Measurements from ENCODE around the gene WDR17. TPM values are rescaled to one million over a fixed set of nuclear protein-coding genes. Genes with fewer than 3 reads are reported as not detected.
"Not testable (repeated sequence)": the region's sequence is repeated elsewhere in the genome, so short reads cannot be mapped to it uniquely, and the experiment has no call there.

Gene WDR17
- polyA plus RNA-seq, 1 donor from 2014 or later, result 1.3 TPM

DNA sequence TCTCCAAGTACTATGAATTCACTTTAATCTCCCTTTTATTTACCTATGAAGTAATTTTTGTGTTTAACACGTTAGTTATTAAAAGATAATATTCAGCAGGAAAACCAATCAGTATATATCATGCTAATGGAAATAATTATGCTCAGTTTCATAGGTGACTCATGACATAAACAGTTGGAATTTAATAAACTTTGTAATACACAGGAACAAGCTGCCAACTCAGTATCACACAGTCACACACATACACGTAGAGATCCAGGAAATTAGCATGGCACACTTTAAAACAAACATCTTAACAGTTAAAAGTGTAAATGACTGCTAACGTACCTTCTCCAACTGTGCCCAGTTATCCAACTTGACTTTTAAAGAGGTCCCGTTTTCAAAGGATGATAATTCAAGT lies 127.5 kb downstream of the WDR17 start:
- H3K9me3 Mint-ChIP-seq, result no peaks in the 10 kb centered on the region
- H3K27ac Mint-ChIP-seq, result peak overlapping the region in 1 of 3 donors; percentile 41
- H3K27me3 Mint-ChIP-seq, result peaks cover 19% of the 10 kb centered on the region
- peaks cover 2 to 11% (median 11%) of the 10 kb centered on the region in 3 donors for H3K4me1 Mint-ChIP-seq
- H3K36me3 Mint-ChIP-seq, result peaks cover 7% of the 10 kb centered on the region
- H3K4me3 Mint-ChIP-seq, result no peak overlapping the region

DNA sequence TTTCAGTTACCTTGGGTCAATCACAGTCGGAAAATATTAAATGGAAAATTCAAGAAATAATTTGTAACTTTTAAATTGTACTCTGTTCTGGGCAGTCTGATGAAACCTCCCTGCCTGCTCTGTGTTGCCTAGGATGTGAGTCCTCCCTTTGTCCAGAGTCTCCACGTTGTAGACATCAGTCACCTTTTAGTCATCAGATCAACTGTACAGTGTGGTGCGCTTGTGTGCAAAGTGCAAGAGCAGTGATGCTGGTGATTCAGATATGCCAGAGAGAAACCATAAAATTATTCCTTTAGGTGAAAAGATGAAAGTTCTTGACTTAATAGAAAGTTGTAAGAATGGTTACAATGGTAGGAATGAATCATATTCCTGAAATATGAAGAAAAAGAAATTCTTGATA lies 128.3 kb downstream of the WDR17 start:
- Mint-ChIP-seq H3K27me3 (peaks cover 26% of the 10 kb centered on the region), H3K4me3 (peak overlapping the region in 1 of 4 donors; percentile 39), H3K27ac (peak overlapping the region in 1 of 3 donors; percentile 41), H3K9me3 (no peaks in the 10 kb centered on the region), H3K36me3 (peaks cover 5% of the 10 kb centered on the region), H3K4me1 (peaks cover 2 to 11% (median 11%) of the 10 kb centered on the region in 3 donors)

DNA sequence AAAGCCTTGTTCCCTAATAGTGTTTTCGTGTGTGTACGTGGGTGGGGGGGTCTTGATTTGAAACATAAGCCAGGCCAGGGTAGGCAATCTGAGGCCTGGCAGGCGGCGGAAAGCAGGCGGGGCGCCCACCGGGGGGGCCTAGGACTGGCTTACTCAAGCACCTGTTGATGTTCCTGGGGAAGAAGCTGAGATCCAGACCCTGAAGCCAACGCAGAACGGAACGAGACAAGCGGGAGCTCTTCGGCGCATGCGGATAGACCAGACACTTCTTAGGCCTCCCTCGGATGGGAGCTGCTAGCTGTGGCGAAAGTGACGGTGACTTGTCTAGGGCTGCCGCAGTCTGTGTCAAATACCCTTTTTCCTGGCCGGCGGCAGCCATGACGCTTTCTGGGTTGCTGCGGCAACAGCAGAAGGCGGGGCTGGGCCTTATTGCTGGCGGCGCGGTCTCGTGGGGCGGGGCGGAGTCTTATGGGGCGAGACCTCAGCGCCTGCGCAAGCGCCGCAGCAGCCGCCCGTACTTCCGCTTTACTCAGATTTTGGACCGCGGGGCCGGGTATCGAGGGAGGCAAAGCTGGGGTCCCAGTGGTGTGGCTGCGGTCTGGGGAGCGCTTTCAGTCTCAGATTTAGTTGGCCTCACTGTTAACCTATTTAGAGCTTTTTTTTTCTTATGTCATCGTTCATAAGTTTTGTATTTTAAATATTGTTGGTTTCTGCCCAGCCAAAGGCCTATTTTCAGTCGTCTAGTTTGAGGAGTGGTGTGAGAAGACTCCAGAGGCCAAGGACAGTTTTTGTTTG lies 129.7 kb downstream of the WDR17 start, which contains the start of gene SPATA4:
TSS of gene SPATA4 (minus strand) at position 402 of the 795 bp plus-strand sequence. CDS start at position 379, 23 bp downstream.
- Mint-ChIP-seq H3K27ac (peak within 1 kb of the TSS; percentile 71 to 98 (median 93)), H3K36me3 (peaks cover 4% of the 10 kb centered on the region), H3K4me1 (peaks cover 2 to 11% (median 11%) of the 10 kb centered on the region in 3 donors), H3K27me3 (peaks cover 20% of the 10 kb centered on the region), H3K9me3 (no peaks in the 10 kb centered on the region), H3K4me3 (peak within 1 kb of the TSS; percentile 85 to 96 (median 92))

DNA sequence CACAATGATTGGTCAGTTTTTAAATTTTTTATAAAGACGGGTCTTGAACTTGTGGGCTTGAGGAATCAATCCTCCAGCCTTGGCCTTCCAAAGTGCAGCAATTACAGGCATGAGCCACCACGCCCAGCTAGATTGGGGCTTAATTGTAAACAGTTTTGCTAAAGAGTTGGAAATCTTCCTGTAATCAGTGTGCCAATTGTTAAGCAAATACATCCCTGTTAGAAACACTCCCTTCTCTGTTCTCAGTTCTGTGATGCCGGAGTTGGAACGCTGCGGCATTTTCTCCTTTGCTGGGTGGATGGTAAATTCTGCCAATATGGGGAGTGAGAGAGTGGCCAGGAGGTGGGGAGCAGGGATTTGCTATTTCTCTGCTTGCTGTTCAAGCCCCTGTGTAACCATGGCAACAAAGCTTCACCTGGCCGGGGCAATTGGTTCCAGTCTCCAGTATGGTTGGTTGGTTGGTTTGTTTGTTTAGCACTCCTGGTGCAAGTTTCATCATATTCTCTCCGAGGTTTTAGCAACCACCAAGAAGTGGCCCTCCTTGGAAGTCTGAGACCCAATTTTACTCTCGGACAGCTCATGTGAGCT lies 132.8 kb downstream of the WDR17 start:
- H3K4me1 Mint-ChIP-seq, result peaks cover 2 to 11% (median 10%) of the 10 kb centered on the region in 3 donors
- peaks cover 12% of the 10 kb centered on the region for H3K27me3 Mint-ChIP-seq
- no peak overlapping the region for H3K4me3 Mint-ChIP-seq
- peaks cover 4% of the 10 kb centered on the region for H3K36me3 Mint-ChIP-seq
- H3K9me3 Mint-ChIP-seq, result no peaks in the 10 kb centered on the region
- H3K27ac Mint-ChIP-seq, result no peak overlapping the region

DNA sequence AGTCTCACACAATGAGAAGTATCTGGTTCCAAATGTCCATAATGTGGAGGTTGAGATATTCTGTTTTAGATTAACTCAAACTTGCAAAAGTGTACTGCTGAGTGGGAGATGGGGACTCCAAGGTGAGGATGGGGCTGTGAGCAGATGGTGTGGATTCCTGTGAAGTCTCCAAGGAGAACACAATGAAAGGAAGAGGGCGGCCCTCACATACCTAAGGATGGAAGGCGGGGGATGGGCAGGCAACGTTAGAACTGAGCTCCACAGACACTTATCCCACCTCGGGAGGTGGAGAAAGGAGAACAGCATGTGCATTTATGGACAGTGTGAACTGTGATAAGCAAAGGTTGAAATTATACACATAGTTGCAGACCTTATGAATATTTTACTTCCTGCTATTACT lies 139.7 kb downstream of the WDR17 start:
- H3K4me3 Mint-ChIP-seq, result no peak overlapping the region
- no peaks in the 10 kb centered on the region for H3K9me3 Mint-ChIP-seq
- peaks cover 12% of the 10 kb centered on the region for H3K27me3 Mint-ChIP-seq
- no peaks in the 10 kb centered on the region for H3K36me3 Mint-ChIP-seq
- no peak overlapping the region for H3K27ac Mint-ChIP-seq
- H3K4me1 Mint-ChIP-seq, result no peaks in the 10 kb centered on the region

DNA sequence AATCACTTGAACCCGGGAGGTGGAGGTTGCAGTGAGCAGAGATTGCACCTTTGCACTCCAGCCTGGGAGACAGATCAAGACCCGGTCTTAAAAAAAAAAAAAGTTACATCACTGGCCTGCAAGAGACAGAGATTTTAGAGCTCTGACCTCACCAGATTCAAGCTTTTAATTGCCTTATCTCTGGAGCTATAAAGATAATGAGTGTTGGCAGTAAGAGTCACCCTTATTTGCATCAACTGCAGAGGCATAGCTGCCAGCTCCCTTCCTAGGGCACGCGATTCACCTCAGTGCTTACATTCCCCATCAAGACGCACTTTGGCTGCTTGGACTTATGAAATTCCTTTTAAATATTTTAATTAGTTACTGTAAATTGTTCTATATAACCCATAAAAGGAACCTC lies 142.2 kb downstream of the WDR17 start:
- Mint-ChIP-seq H3K27ac (no peak overlapping the region), H3K4me1 (no peaks in the 10 kb centered on the region), H3K9me3 (peaks cover 0 to 10% (median 9%) of the 10 kb centered on the region in 3 donors), H3K4me3 (no peak overlapping the region), H3K27me3 (peaks cover 18% of the 10 kb centered on the region), H3K36me3 (no peaks in the 10 kb centered on the region)

DNA sequence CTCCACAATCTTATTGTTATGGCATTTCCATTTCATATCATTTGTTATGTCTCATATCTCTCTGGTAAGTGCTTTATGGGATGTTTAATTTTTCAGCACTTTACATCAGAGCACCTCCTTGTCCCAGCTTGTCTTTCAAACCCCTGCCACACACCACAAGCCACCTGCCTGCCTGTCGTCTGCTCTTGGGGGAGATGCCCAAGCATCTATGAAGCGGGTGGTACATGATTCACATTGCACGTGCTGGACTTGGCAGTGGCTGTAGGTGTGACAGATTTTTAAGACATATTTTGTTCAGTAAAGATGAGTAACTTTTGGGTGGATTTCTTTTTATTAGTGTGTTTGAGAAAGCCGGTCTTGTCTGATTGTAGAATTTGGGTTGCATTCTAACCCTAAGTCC lies 143.9 kb downstream of the WDR17 start:
- Mint-ChIP-seq H3K9me3 (peaks cover 0 to 10% (median 9%) of the 10 kb centered on the region in 3 donors), H3K36me3 (no peaks in the 10 kb centered on the region), H3K4me3 (no peak overlapping the region), H3K4me1 (no peaks in the 10 kb centered on the region), H3K27ac (peak overlapping the region in 1 of 3 donors; percentile 75), H3K27me3 (peaks cover 13% of the 10 kb centered on the region)

DNA sequence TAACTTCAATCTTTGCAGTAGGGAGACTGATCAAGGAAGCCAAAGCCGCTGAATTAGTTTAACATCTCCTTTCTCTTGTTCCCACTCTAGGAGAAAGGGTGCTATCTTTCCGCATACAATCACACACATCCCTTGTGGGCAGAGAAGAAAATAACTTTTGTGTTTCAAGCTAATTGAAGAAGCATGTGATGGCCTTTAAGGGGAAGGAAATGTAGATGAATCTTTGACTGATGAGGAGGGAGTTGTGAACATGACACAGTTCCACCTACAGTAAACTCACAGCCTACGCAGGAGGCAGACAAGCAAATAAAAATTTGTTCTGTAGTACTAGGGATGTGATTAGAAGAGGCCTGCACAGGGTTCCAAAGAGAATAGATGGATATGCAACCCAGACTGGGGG lies 144.5 kb downstream of the WDR17 start:
- no peak overlapping the region for H3K27ac Mint-ChIP-seq
- no peaks in the 10 kb centered on the region for H3K36me3 Mint-ChIP-seq
- H3K9me3 Mint-ChIP-seq, result peaks cover 0 to 10% (median 9%) of the 10 kb centered on the region in 3 donors
- H3K27me3 Mint-ChIP-seq, result peaks cover 10% of the 10 kb centered on the region
- H3K4me1 Mint-ChIP-seq, result no peaks in the 10 kb centered on the region
- H3K4me3 Mint-ChIP-seq, result no peak overlapping the region

DNA sequence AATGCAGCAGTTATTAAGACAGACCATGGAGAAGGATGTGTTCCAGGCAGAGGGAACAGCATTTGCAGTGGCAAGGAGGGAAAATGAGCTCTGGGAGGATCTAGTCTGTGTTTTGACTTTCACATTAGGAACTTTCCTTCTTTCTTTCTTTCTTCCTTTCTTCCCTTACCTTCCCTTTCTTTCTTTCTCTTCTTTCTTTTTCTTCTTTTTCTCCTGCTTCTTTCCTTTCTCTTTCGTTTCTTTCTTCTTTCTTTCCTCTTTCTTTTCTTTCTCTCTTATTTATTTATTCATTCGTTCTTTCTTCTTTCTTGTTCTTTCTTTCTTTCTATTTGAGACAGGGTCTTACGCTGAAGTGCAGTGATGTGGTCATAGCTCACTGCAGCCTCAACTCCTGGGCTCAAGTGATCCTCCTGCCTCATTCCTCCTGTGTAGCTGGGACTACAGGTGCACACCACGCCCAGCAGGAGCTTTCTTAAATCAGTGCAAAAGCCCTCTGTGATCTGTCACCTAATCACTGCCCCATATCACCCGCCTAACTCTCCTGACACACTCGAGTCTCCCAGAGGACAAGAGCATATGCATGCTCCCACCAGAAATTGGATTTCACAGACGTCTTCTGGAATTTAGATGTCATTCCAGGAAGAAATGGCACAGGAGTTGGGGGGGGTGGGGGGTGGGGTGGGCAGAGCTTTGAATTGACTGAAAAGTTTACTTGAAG lies 145.1 kb downstream of the WDR17 start:
- no peak overlapping the region for H3K4me3 Mint-ChIP-seq
- H3K27ac Mint-ChIP-seq, result no peak overlapping the region
- no peaks in the 10 kb centered on the region for H3K36me3 Mint-ChIP-seq
- no peaks in the 10 kb centered on the region for H3K4me1 Mint-ChIP-seq
- H3K27me3 Mint-ChIP-seq, result peaks cover 7% of the 10 kb centered on the region
- H3K9me3 Mint-ChIP-seq, result peaks cover 0 to 10% (median 9%) of the 10 kb centered on the region in 3 donors

DNA sequence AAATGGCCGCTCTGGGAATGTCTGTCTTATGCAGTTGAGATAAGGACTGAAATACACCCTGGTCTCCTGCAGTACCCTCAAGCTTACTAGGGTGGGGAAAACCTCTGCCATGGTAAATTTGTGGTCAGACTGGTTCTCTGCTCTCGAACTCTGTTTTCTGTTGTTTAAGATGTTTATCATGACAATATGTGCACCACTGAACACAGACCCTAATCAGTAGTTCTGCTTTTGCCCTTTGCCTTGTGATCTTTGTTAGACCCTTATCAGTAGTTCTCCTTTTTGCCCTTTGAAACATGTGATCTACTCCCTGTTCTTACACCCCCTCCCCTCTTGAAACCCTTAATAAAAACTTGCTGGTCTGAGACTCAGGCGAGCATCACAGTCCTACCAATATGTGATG lies 146.7 kb downstream of the WDR17 start:
- not testable (repeated sequence) for H3K9me3 Mint-ChIP-seq, H3K4me3 Mint-ChIP-seq, H3K27me3 Mint-ChIP-seq, H3K27ac Mint-ChIP-seq, H3K36me3 Mint-ChIP-seq, H3K4me1 Mint-ChIP-seq

DNA sequence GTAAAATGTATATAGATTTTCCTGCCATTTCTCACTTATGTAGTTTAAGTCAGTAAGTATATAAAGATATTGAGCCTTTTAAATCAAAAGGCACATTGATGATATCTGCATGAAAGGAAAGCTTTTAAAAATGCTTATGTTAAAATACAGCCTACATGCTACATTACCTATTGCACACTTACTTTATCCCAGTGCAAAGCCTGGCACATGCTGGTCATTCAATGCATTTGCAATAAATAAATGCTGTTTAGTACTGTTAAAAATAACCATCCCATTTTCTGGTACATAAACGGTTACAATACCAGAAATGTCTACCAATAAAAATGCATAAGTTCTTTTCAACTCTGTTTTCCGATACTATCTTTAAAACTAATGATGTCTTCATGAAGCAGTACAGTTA lies 151.9 kb downstream of the WDR17 start:
- no peaks in the 10 kb centered on the region for H3K4me1 Mint-ChIP-seq
- H3K9me3 Mint-ChIP-seq, result peaks cover 0 to 2% (median 2%) of the 10 kb centered on the region in 3 donors
- H3K4me3 Mint-ChIP-seq, result no peak overlapping the region
- H3K27ac Mint-ChIP-seq, result no peak overlapping the region
- no peaks in the 10 kb centered on the region for H3K36me3 Mint-ChIP-seq
- peaks cover 2% of the 10 kb centered on the region for H3K27me3 Mint-ChIP-seq

DNA sequence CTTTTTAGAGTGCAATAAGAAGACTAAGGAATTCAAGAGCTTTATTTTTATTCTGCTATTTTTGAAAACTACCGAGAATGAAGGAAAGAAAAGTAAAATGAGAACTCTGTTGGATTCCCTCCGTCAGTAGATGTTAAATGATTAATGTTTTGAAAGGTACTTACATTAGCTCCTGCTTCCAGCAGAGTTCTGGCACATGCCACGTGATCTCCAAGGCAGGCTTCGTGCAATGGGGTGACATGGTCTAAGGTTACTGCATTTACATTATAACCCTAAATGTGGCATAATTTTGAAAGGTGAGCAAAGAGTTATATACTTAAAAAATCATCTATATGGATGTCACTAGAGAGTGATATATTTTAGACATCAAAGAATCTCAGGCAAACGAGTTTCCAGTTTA lies 156.5 kb downstream of the WDR17 start:
- Mint-ChIP-seq H3K27ac (no peak overlapping the region), H3K4me3 (no peak overlapping the region), H3K36me3 (no peaks in the 10 kb centered on the region), H3K9me3 (no peaks in the 10 kb centered on the region), H3K4me1 (no peaks in the 10 kb centered on the region), H3K27me3 (peaks cover 3% of the 10 kb centered on the region)

DNA sequence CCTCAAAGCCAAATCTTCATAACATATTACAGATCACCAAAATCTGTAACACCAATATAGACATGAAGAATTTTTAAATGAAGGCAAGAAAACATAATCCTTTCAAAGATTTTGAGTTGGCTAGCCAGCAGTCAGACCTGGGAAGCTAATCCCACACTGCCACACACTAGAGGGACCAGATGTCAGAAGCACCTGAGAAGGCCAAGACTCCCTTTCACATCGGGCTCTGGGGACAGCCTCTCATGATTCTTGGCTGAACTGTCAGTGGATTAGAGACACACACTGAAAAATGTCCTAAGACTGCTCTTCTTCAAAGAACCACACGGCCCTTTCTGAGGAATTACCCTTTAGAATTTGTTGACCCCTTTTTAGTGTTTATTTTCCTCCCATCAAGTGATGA lies 157.9 kb downstream of the WDR17 start:
- Mint-ChIP-seq H3K36me3 (no peaks in the 10 kb centered on the region), H3K4me1 (no peaks in the 10 kb centered on the region), H3K9me3 (no peaks in the 10 kb centered on the region), H3K27me3 (peaks cover 3% of the 10 kb centered on the region), H3K27ac (no peak overlapping the region), H3K4me3 (no peak overlapping the region)

DNA sequence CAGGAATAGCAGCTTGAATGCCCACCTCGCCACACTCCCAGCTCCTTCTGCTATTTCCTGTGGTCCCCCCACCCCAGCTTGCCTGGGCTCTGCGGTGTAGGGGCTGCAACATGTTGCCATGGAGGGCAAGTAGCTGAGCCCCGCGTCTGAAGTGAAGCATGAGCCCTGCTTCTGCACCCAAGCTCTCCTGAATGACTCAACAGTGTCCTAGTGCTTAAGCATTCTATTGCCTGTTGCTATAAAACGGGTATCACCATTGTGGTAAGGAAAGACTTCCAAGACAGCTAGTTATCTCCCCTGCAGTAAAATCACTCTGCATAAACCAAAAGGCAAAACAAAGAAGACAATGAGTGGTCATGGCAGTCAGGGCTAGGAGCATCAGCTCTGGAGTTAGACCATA lies 161.1 kb downstream of the WDR17 start:
- no peaks in the 10 kb centered on the region for H3K9me3 Mint-ChIP-seq
- H3K4me1 Mint-ChIP-seq, result no peaks in the 10 kb centered on the region
- peaks cover 4% of the 10 kb centered on the region for H3K27me3 Mint-ChIP-seq
- no peaks in the 10 kb centered on the region for H3K36me3 Mint-ChIP-seq
- H3K27ac Mint-ChIP-seq, result no peak overlapping the region
- H3K4me3 Mint-ChIP-seq, result no peak overlapping the region

DNA sequence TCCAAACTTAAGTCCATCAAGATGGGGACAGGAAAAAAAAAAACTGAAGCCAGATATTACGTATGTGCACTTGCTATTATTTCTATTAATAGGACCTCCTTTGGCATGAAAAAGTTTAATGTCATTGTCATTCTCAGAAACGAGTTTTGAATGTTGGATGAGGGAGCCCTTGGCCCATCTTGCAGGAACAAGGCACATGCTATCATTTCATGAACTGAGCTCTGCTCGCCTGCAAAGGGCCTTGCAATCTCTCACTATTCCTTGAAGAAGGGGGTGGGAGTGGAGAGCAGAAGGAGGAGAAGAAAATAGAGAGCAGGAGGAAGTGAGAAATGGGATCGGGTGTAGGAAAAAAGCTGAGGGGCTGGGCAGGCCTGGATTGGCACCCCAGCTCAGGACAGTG lies 164.0 kb downstream of the WDR17 start:
- H3K4me1 Mint-ChIP-seq, result no peaks in the 10 kb centered on the region
- no peaks in the 10 kb centered on the region for H3K36me3 Mint-ChIP-seq
- H3K27ac Mint-ChIP-seq, result no peak overlapping the region
- no peaks in the 10 kb centered on the region for H3K9me3 Mint-ChIP-seq
- H3K27me3 Mint-ChIP-seq, result peaks cover 4% of the 10 kb centered on the region
- no peak overlapping the region for H3K4me3 Mint-ChIP-seq
